ENCODE data around the gene TMIGD1. TPM values are rescaled to one million over a fixed set of nuclear protein-coding genes. Genes with fewer than 3 reads are reported as not detected.

TMIGD1 gene
- total and polyA plus RNA-seq, 2 donors (not counting 1 experiment from before 2014, with no cell fraction given), result not detected

DNA sequence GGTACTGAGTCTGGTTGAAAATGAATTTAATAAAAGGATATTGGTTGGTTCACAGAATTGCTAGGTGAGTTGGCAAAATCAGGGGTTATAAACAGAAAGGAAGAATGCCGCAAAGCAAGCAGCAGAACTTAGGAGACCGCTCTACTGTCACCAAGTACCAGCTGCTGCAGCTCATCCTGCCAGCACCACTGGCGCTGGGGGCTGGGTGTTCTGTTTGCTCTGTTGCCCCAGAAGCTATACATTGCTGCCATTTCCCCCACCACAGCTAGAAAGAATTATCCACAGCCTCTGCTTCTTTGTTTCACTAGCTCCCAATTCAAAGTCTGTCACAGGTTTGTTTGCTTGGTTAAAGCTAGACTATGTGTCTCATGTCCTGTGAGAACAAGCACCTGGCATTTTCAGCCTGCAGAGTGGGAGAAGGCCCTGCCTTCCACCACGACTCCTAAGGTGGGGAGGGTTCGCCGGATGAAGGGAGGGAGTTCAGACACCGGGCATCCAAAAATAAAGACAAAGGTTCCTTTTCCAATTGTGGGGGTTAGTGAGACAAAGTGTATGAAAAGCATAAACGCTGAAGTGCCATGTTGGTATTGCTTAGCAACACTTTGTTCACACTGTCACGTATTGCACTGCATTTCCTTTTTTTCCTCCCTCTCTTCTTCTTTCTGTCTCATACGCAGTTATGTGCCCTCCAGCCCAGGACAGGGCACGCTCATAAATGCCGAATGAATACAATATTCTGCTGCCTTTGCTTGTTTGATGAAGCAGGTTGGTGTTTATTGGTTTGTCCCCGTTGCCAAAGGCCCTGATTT, 35.3 kb upstream of the TMIGD1 start:
- H3K36me3 ChIP-seq (replicated peaks in 1 of 2; ENCODE audit: control extremely low read depth in 1 of 2, control insufficient read depth in 1 of 2, extremely low read depth in 1 of 2, insufficient read depth in 2 of 2, low read length in 1 of 2), result no peaks in the 10 kb centered on the region
- TF ChIP-seq, protein P1, sequence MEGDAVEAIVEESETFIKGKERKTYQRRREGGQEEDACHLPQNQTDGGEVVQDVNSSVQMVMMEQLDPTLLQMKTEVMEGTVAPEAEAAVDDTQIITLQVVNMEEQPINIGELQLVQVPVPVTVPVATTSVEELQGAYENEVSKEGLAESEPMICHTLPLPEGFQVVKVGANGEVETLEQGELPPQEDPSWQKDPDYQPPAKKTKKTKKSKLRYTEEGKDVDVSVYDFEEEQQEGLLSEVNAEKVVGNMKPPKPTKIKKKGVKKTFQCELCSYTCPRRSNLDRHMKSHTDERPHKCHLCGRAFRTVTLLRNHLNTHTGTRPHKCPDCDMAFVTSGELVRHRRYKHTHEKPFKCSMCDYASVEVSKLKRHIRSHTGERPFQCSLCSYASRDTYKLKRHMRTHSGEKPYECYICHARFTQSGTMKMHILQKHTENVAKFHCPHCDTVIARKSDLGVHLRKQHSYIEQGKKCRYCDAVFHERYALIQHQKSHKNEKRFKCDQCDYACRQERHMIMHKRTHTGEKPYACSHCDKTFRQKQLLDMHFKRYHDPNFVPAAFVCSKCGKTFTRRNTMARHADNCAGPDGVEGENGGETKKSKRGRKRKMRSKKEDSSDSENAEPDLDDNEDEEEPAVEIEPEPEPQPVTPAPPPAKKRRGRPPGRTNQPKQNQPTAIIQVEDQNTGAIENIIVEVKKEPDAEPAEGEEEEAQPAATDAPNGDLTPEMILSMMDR (IDR thresholded peaks at IDR 0.05), result no peak
- TF ChIP-seq EZH2 (IDR thresholded peaks at IDR 0.05; ENCODE audit: borderline replicate concordance, insufficient read depth, low read depth, low read length, poor library complexity, severe bottlenecking), result no peak
- H3K4me3 Mint-ChIP-seq, result no peak overlapping the region
- intact Hi-C loops (cut with micrococcal nuclease), result no loop called here
- peaks cover 45% of the 10 kb centered on the region for H3K27me3 Mint-ChIP-seq
- ChIA-PET CTCF (no interaction called here), POLR2A (no interaction called here)
- no peak overlapping the region for H3K9ac ChIP-seq (ENCODE audit: low read length)
- no peak overlapping the region for H3K4me3 ChIP-seq (ENCODE audit: control extremely low read depth in 1 of 5, extremely low read depth in 1 of 5, insufficient read depth in 1 of 5, low read depth in 2 of 5, low read length in 4 of 5)
- H3K9me3 ChIP-seq (ENCODE audit: control extremely low read depth in 1 of 3, control insufficient read depth in 2 of 3, insufficient read depth in 1 of 3, low read length in 2 of 3), result no peaks in the 10 kb centered on the region
- 96% methylated on average over 7 of the region's 13 CpGs for WGBS (ENCODE audit: insufficient coverage)
- H3K4me1 Mint-ChIP-seq, result peaks cover 5% of the 10 kb centered on the region
- no peak overlapping the region for H3K27ac ChIP-seq (ENCODE audit: low read length in 2 of 2)
- no peak for DNase-seq
- peaks cover 3 to 5% of the 10 kb centered on the region in 2 donors for H3K4me1 ChIP-seq (ENCODE audit: control insufficient read depth in 2 of 2, insufficient read depth in 2 of 2, low read length in 2 of 2)
- no peak overlapping the region for H3K27ac Mint-ChIP-seq
- H2AFZ ChIP-seq (ENCODE audit: insufficient read depth, low read depth, low read length, poor library complexity, severe bottlenecking), result no peak overlapping the region
- ATAC-seq (ENCODE audit: low read depth), result no peak
- no peaks in the 10 kb centered on the region for H3K79me2 ChIP-seq (ENCODE audit: control insufficient read depth, insufficient read depth, low read length)
- no peaks in the 10 kb centered on the region for H3K9me3 Mint-ChIP-seq (ENCODE audit: insufficient read depth)
- no peak overlapping the region for H3K4me2 ChIP-seq (replicated peaks; ENCODE audit: low read depth, low read length, poor library complexity, severe bottlenecking)
- H4K20me1 ChIP-seq (ENCODE audit: control insufficient read depth, insufficient read depth, low read length, poor library complexity, severe bottlenecking), result no peaks in the 10 kb centered on the region
- H3K27me3 ChIP-seq (replicated peaks in 1 of 4; ENCODE audit: control extremely low read depth in 1 of 4, control insufficient read depth in 3 of 4, insufficient read depth in 4 of 4, low read length in 3 of 4), result peaks cover 0 to 18% (median 4%) of the 10 kb centered on the region in 4 experiments

GRCh38 chr17:30366536-30366935, 32.7 kb upstream of the TMIGD1 start:
- Histone ChIP-seq H3K27ac (ENCODE audit: low read length in 2 of 2) (no peak overlapping the region), H3K4me2 (replicated peaks; ENCODE audit: low read depth, low read length, poor library complexity, severe bottlenecking) (no peak overlapping the region), H4K20me1 (ENCODE audit: control insufficient read depth, insufficient read depth, low read length, poor library complexity, severe bottlenecking) (no peaks in the 10 kb centered on the region), H3K79me2 (ENCODE audit: control insufficient read depth, insufficient read depth, low read length) (no peaks in the 10 kb centered on the region), H2AFZ (ENCODE audit: insufficient read depth, low read depth, low read length, poor library complexity, severe bottlenecking) (no peak overlapping the region), H3K27me3 (replicated peaks in 1 of 4; ENCODE audit: control extremely low read depth in 1 of 4, control insufficient read depth in 3 of 4, insufficient read depth in 4 of 4, low read length in 3 of 4) (peaks cover 0 to 14% (median 4%) of the 10 kb centered on the region in 4 experiments), H3K36me3 (replicated peaks in 1 of 2; ENCODE audit: control extremely low read depth in 1 of 2, control insufficient read depth in 1 of 2, extremely low read depth in 1 of 2, insufficient read depth in 2 of 2, low read length in 1 of 2) (no peaks in the 10 kb centered on the region), H3K4me3 (ENCODE audit: control extremely low read depth in 1 of 5, extremely low read depth in 1 of 5, insufficient read depth in 1 of 5, low read depth in 2 of 5, low read length in 4 of 5) (no peak overlapping the region), H3K9ac (ENCODE audit: low read length) (no peak overlapping the region), H3K4me1 (ENCODE audit: control insufficient read depth in 2 of 2, insufficient read depth in 2 of 2, low read length in 2 of 2) (peaks cover 13 to 17% of the 10 kb centered on the region in 2 donors), H3K9me3 (ENCODE audit: control extremely low read depth in 1 of 3, control insufficient read depth in 2 of 3, insufficient read depth in 1 of 3, low read length in 2 of 3) (peaks cover 1 to 12% (median 5%) of the 10 kb centered on the region in 3 donors)
- Mint-ChIP-seq H3K27ac (no peak overlapping the region), H3K4me1 (peaks cover 20% of the 10 kb centered on the region), H3K27me3 (peaks cover 25% of the 10 kb centered on the region), H3K4me3 (no peak overlapping the region), H3K9me3 (ENCODE audit: insufficient read depth) (peaks cover 2% of the 10 kb centered on the region)
- intact Hi-C loops (cut with micrococcal nuclease), result no loop called here
- ChIA-PET POLR2A (no interaction called here), CTCF (interaction anchor here (1.9 kb wide), 1 partner anchor 14 kb away, joined by 4 read pairs; no protein-coding TSS in a partner anchor)
- DNase-seq (no peak), ATAC-seq (ENCODE audit: low read depth) (no peak)
- TF ChIP-seq, protein P1 (IDR thresholded peaks at IDR 0.05), result no peak
- TF ChIP-seq EZH2 (IDR thresholded peaks at IDR 0.05; ENCODE audit: borderline replicate concordance, insufficient read depth, low read depth, low read length, poor library complexity, severe bottlenecking), result no peak
- WGBS (ENCODE audit: insufficient coverage), result 92% methylated on average over 2 of the region's 3 CpGs
